GM12892 (cell line): ENCODE measurements around the gene ATP6V1G1.

ENCODE experiments used
- POLR2A ChIP-seq: IDR thresholded peaks from 2 replicates; pipeline ENCODE4 v1.6.1; 2011; ENCODE audit warnings: low read depth, low read length, control low read depth
- POLR2AphosphoS5 ChIP-seq: IDR thresholded peaks from 2 replicates; pipeline ENCODE4 v1.6.1; 2011; ENCODE audit warnings: low read depth, low read length, control low read depth
- TAF1 ChIP-seq: IDR thresholded peaks from 2 replicates; pipeline ENCODE4 v1.6.1; 2011; ENCODE audit warnings: low read depth, mild to moderate bottlenecking, control low read depth, low read length, borderline replicate concordance

DNA sequence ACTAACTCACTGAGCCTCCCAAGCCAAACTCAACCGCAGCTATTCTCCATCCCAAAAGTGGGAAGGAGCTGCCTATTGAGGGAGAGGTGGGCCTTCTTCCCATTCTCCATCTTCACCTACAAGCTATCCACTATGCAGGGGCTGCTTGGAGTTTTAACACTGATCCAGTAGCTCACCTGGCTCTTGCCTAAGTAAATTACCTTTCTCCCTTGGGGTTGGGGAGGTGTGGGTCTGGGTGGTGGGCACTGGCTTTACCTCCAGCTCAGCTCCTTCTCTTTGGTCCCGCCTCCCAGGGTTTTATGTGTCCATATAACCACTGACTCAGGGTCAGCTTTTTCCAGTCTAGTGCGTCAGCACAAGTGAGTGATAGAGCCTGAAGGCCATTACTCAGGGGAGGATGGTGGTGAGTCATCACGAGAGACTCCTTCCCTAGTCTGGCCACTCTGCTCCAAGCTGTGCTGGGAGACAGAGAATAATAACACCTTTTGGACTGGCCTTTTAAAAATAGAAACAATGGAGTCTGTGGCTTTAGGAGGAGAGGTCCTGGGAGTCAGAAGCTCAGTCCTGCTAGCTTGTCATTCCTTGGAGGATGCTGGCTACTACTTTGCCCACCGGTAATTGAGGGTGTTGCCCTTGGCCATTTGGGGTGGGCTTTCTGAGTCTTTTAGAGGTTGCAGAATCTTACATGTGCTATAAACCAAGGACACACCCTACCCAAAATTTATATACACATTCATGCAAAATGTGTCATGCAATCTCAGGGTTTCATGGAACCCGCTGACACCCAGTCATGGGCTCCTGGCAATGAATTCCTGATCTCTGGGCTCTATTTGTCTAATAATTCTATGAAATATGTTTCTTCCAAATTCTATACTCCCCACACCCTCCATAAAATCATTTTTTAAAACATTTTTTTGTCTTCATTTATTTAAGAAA, 35.6 kb upstream of the ATP6V1G1 start:
- TF ChIP-seq POLR2A (no peak), POLR2AphosphoS5 (no peak), TAF1 (no peak)
